Measurements from ENCODE around the gene ABCC11.

DNA sequence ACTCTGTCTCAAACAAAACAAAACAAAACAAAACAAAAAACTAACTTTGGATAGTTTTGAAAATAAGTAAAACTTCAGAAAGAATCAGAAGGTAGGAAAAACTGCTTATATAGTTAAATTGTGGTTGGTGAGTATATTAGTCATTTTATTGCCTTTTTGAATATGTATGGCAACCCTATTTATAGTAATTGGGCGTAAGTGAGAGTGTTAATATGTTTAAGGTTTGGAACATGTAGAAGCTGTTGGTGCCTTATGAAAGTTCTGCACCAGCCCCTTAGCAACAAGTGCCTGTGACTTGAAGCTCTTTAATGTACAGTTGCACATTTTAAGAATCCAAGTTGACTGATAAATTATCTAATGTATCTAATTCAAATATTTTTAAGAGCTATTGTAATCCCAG is 47.4 kb upstream of the ABCC11 start:
- TF ChIP-seq GATA2 (IDR thresholded peaks at IDR 0.05; ENCODE audit: low read depth, low read length) (no peak), GATA3 (IDR thresholded peaks at IDR 0.05; ENCODE audit: low read depth, low read length) (no peak)

All from SH-SY5Y (cell line).